WTC11 (cell line): ENCODE data around the gene DNAH11. TPM values are rescaled to one million over a fixed set of nuclear protein-coding genes. Genes with fewer than 3 reads are reported as not detected.
A peak's percentile ranks its signal among the peaks of the same experiment; 100 is the strongest.

Source experiments
- ATAC-seq: fragments of 200-7000 bp; cut with Tn5 transposase; 2 replicates; pipeline ENCODE4 v1.10.0; 2021; ENCODE audit warnings: mild to moderate bottlenecking, moderate library complexity
- CTCF ChIA-PET: fragments of 300-600 bp; sonication (Branson Sonifier 250); formaldehyde crosslinking; loops from one replicate; lab custom pipeline; 2021; ENCODE audit warnings: antibody characterized with exemption; lab: Charles Lee
- POLR2A ChIA-PET: fragments of 350-600 bp; sonication (Branson Sonifier 250); formaldehyde crosslinking; loops from one replicate; lab custom pipeline; 2021; ENCODE audit warnings: antibody characterized with exemption; lab: Charles Lee
- DNase-seq: peaks from one replicate; pipeline ENCODE4 v3.0.0; 2021; ENCODE audit warnings: low spot score
- H3K27ac Mint-ChIP-seq: 2 replicates; pipeline ENCODE4 v1.8.0; 2021; ENCODE audit warnings: mixed read lengths
- H3K27me3 Mint-ChIP-seq: 2 replicates; pipeline ENCODE4 v1.8.0; 2021; ENCODE audit warnings: low read depth, mild to moderate bottlenecking, moderate library complexity, mixed read lengths
- H3K36me3 Mint-ChIP-seq: 2 replicates; pipeline ENCODE4 v1.8.0; 2021; ENCODE audit warnings: mixed read lengths
- H3K4me1 Mint-ChIP-seq: 2 replicates; pipeline ENCODE4 v1.8.0; 2022; ENCODE audit warnings: mixed read lengths
- H3K4me3 Mint-ChIP-seq: 2 replicates; pipeline ENCODE4 v1.8.0; 2021; ENCODE audit warnings: mild to moderate bottlenecking, moderate library complexity, mixed read lengths
- H3K9me3 Mint-ChIP-seq: 2 replicates; pipeline ENCODE4 v1.8.0; 2021; ENCODE audit warnings: mixed read lengths
- ATF2 ChIP-seq: sonication (generic); formaldehyde crosslinking; IDR thresholded peaks from 2 replicates; pipeline ENCODE4 v1.8.1; 2022; ENCODE audit warnings: low read depth, missing genetic modification reagents, borderline replicate concordance
- ATF3 ChIP-seq: sonication (generic); formaldehyde crosslinking; conservative IDR thresholded peaks from 2 replicates; pipeline ENCODE4 v1.8.1; 2022; ENCODE audit warnings: mild to moderate bottlenecking, missing genetic modification reagents
- ETV6 ChIP-seq: sonication (generic); formaldehyde crosslinking; IDR thresholded peaks from 2 replicates; pipeline ENCODE4 v1.8.1; 2022; ENCODE audit warnings: mild to moderate bottlenecking, missing genetic modification reagents
- FOXJ3 ChIP-seq: sonication (generic); formaldehyde crosslinking; IDR thresholded peaks from 2 replicates; pipeline ENCODE4 v1.9.0; 2021; ENCODE audit warnings: missing genetic modification reagents, mild to moderate bottlenecking, borderline replicate concordance
- FOXP4 ChIP-seq: sonication (generic); formaldehyde crosslinking; IDR thresholded peaks from 2 replicates; pipeline ENCODE4 v1.8.0; 2022; ENCODE audit warnings: mild to moderate bottlenecking, missing genetic modification reagents
- GRHL2 ChIP-seq: fragments of 250-450 bp; sonication (Bioruptor Pico); IDR thresholded peaks from 2 replicates; pipeline ENCODE4 v1.8.0; 2022; ENCODE audit warnings: mild to moderate bottlenecking, moderate library complexity; ENCODE audit not compliant: insufficient replicate concordance, severe bottlenecking
- JAZF1 ChIP-seq: fragments of 250-450 bp; sonication (Bioruptor Pico); IDR thresholded peaks from 2 replicates; pipeline ENCODE4 v1.9.0; 2021; ENCODE audit warnings: moderate library complexity, mild to moderate bottlenecking, inconsistent platforms
- MAX ChIP-seq: sonication (generic); formaldehyde crosslinking; IDR thresholded peaks from 2 replicates; pipeline ENCODE4 v1.8.0; 2022; ENCODE audit warnings: mild to moderate bottlenecking, missing genetic modification reagents
- RELA ChIP-seq: sonication (generic); formaldehyde crosslinking; IDR thresholded peaks from 2 replicates; pipeline ENCODE4 v1.8.1; 2022; ENCODE audit warnings: missing genetic modification reagents, mild to moderate bottlenecking, borderline replicate concordance
- RORB ChIP-seq: fragments of 250-450 bp; sonication (Bioruptor Pico); IDR thresholded peaks from 2 replicates; pipeline ENCODE4 v1.9.0; 2021; ENCODE audit warnings: mild to moderate bottlenecking
- SMAD4 ChIP-seq: sonication (generic); formaldehyde crosslinking; IDR thresholded peaks from 2 replicates; pipeline ENCODE4 v1.8.0; 2022; ENCODE audit warnings: mild to moderate bottlenecking, missing genetic modification reagents
- STAT6 ChIP-seq: sonication (generic); formaldehyde crosslinking; conservative IDR thresholded peaks from 2 replicates; pipeline ENCODE4 v1.8.1; 2023; ENCODE audit warnings: mild to moderate bottlenecking, low read depth, missing genetic modification reagents, moderate library complexity
- TEAD1 ChIP-seq: sonication (generic); formaldehyde crosslinking; IDR thresholded peaks from 2 replicates; pipeline ENCODE4 v1.8.0; 2022; ENCODE audit warnings: mild to moderate bottlenecking, missing genetic modification reagents
- ZNF138 ChIP-seq: sonication (generic); formaldehyde crosslinking; conservative IDR thresholded peaks from 2 replicates; pipeline ENCODE4 v1.8.1; 2022; ENCODE audit warnings: mild to moderate bottlenecking, moderate library complexity, missing genetic modification reagents
- ZNF396 ChIP-seq: fragments of 250-450 bp; sonication (Bioruptor Pico); IDR thresholded peaks from 2 replicates; pipeline ENCODE4 v1.8.0; 2021; ENCODE audit warnings: mild to moderate bottlenecking, moderate library complexity, borderline replicate concordance
- total RNA-seq: library from RNA; stranded (reverse); gene quantifications from 3 replicates; pipeline ENCODE4 v1.2.3, GENCODE V29; 2021
- TF ChIP-seq, protein P1 (sequence below): sonication (generic); formaldehyde crosslinking; IDR thresholded peaks from 2 replicates; pipeline ENCODE4 v1.8.0; 2023; ENCODE audit warnings: missing genetic modification reagents, mild to moderate bottlenecking, borderline replicate concordance
- TF ChIP-seq, protein P2 (sequence below): fragments of 250-450 bp; sonication (Bioruptor Pico); IDR thresholded peaks from 2 replicates; pipeline ENCODE4 v1.9.0; 2021; ENCODE audit warnings: moderate library complexity, mild to moderate bottlenecking, inconsistent platforms, borderline replicate concordance

The DNAH11 gene
- total RNA-seq, 1 experiment from 2014 or later, result 6.4 TPM

GRCh38 chr7:21771906-21772610 is 229.2 kb downstream of the DNAH11 start:
- H3K9me3 Mint-ChIP-seq, result no peaks in the 10 kb centered on the region
- peaks cover 78% of the 10 kb centered on the region for H3K4me1 Mint-ChIP-seq
- DNase-seq (peak; percentile 31), ATAC-seq (peak; percentile 65)
- POLR2A ChIA-PET, result interaction anchor here (0.9 to 2.0 kb wide), 2 partner anchors 345 to 986 kb away, joined by 4 to 7 read pairs; partner anchors contain the start of gene SP4
- peaks cover 3% of the 10 kb centered on the region; the same call in 1 of the 2 replicates for H3K27me3 Mint-ChIP-seq
- TF ChIP-seq FOXP4 (CRISPR knock-in tag) (0 out of 2 replicates have a peak, but pooled peaks have one; percentile 21), ZNF138 (CRISPR knock-in tag) (no peak), TEAD1 (0 out of 2 replicates have a peak, but pooled peaks have one; percentile 41), JAZF1 (CRISPR knock-in tag) (no peak), FOXJ3 (CRISPR knock-in tag) (no peak)
- no peaks in the 10 kb centered on the region for H3K36me3 Mint-ChIP-seq
- H3K27ac Mint-ChIP-seq, result peak overlapping the region; percentile 92
- CTCF ChIA-PET, result interaction anchor here (0.7 to 1.6 kb wide), 6 partner anchors 57 to 1027 kb away, joined by 3 to 11 read pairs (median 3); no protein-coding TSS in a partner anchor
- peak overlapping the region; percentile 20 for H3K4me3 Mint-ChIP-seq

- POLR2A ChIA-PET, result interaction anchor here (0.6 to 2.0 kb wide), 2 partner anchors 346 to 721 kb away, joined by 4 to 7 read pairs; partner anchors contain the start of gene SP4
- no peak overlapping the region for H3K4me3 Mint-ChIP-seq
- no peaks in the 10 kb centered on the region for H3K9me3 Mint-ChIP-seq
- peaks cover 3% of the 10 kb centered on the region; the same call in 1 of the 2 replicates for H3K27me3 Mint-ChIP-seq
- no peaks in the 10 kb centered on the region for H3K36me3 Mint-ChIP-seq
- H3K4me1 Mint-ChIP-seq, result peaks cover 65% of the 10 kb centered on the region
- no peak for ATAC-seq
- DNase-seq, result no peak
- H3K27ac Mint-ChIP-seq, result peak overlapping the region; percentile 92
- no peak for TF ChIP-seq GRHL2 (CRISPR knock-in tag)
- TF ChIP-seq SMAD4 (CRISPR knock-in tag), result no peak
- TF ChIP-seq STAT6 (CRISPR knock-in tag), result no peak
- no peak for TF ChIP-seq RORB
- TF ChIP-seq MAX (CRISPR knock-in tag), result no peak
- TF ChIP-seq ATF2 (CRISPR knock-in tag), result no peak
- TF ChIP-seq, protein P1, sequence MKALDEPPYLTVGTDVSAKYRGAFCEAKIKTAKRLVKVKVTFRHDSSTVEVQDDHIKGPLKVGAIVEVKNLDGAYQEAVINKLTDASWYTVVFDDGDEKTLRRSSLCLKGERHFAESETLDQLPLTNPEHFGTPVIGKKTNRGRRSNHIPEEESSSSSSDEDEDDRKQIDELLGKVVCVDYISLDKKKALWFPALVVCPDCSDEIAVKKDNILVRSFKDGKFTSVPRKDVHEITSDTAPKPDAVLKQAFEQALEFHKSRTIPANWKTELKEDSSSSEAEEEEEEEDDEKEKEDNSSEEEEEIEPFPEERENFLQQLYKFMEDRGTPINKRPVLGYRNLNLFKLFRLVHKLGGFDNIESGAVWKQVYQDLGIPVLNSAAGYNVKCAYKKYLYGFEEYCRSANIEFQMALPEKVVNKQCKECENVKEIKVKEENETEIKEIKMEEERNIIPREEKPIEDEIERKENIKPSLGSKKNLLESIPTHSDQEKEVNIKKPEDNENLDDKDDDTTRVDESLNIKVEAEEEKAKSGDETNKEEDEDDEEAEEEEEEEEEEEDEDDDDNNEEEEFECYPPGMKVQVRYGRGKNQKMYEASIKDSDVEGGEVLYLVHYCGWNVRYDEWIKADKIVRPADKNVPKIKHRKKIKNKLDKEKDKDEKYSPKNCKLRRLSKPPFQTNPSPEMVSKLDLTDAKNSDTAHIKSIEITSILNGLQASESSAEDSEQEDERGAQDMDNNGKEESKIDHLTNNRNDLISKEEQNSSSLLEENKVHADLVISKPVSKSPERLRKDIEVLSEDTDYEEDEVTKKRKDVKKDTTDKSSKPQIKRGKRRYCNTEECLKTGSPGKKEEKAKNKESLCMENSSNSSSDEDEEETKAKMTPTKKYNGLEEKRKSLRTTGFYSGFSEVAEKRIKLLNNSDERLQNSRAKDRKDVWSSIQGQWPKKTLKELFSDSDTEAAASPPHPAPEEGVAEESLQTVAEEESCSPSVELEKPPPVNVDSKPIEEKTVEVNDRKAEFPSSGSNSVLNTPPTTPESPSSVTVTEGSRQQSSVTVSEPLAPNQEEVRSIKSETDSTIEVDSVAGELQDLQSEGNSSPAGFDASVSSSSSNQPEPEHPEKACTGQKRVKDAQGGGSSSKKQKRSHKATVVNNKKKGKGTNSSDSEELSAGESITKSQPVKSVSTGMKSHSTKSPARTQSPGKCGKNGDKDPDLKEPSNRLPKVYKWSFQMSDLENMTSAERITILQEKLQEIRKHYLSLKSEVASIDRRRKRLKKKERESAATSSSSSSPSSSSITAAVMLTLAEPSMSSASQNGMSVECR (CRISPR knock-in tag), result no peak
- TF ChIP-seq, protein P2, sequence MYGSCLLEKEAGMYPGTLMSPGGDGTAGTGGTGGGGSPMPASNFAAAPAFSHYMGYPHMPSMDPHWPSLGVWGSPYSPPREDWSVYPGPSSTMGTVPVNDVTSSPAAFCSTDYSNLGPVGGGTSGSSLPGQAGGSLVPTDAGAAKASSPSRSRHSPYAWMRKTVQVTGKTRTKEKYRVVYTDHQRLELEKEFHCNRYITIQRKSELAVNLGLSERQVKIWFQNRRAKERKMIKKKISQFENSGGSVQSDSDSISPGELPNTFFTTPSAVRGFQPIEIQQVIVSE (CRISPR knock-in tag), result no peak
- TF ChIP-seq ETV6 (CRISPR knock-in tag), result no peak
- TF ChIP-seq ZNF396 (CRISPR knock-in tag), result no peak
- TF ChIP-seq RELA (CRISPR knock-in tag), result no peak
- TF ChIP-seq ATF3 (CRISPR knock-in tag), result no peak
- CTCF ChIA-PET, result interaction anchor here (1.0 kb wide), 1 partner anchor 419 kb away, joined by 4 read pairs; no protein-coding TSS in a partner anchor
Measured at GRCh38 chr7:21773326-21773725, 230.5 kb downstream of the DNAH11 start.
